Dermis microvascular lymphatic vessel endothelial cell (primary cell): ENCODE measurements around the gene MYO18B. TPM values are rescaled to one million over a fixed set of nuclear protein-coding genes. Genes with fewer than 3 reads are reported as not detected.

Experiments
- DNase-seq, 2 donors: peaks; one replicate each; pipeline versions ENCODE4 v3.0.0 to v3.0.0-alpha.2; 2010; ENCODE audit warnings: low read depth in 2 of 2
- total RNA-seq: library from RNA; depleted of rRNA; stranded (reverse); fragments of >200 nt; gene quantifications from 2 replicates; pipeline ENCODE4 v1.2.1, GENCODE V29; 2014

The MYO18B gene
- total RNA-seq, 1 donor from 2014 or later: under 0.01 TPM

- no peak for DNase-seq
These were observed 303.1 kb downstream of the MYO18B start for GRCh38 chr22:26045051-26045450.

DNA sequence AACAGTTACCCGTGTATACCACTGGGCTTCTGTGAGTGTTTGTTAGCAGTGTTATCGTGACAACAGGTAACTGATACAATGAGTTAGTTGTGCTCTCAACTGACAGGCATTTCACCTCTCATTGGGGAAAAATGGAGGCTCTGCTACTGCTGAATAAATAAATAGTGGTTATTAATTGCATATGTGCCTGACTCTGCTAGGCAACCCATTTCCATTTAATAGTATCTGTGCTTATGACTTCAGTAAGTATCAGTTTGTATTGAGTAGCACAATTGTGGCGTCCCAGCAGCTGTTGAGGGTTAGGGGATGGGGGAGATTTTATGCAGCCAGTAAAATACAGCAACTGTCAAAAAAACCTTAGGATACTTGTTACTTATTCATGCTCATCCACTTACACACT lies 303.9 kb downstream of the MYO18B start:
- DNase-seq: no peak

DNA sequence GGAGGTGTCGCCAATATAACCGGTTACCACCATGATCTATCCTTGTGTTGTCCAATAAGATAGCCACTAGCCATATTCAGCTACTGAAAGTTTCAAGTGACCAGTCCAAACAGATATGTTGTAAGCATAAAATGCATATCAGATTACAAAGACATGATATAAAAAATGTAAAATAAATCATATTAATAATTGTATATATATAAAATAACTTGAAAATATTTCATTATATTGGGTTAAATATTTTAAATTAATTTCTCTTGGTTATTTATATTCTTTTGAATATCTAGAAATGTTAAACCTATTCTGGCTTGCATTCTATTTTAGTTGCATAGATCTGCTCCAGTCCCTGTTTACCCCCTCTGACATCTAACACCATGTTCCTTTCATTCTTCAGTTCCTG lies 305.5 kb downstream of the MYO18B start:
- DNase-seq: no peak

- no peak for DNase-seq
These were observed 305.9 kb downstream of the MYO18B start for GRCh38 chr22:26047920-26048319.

- DNase-seq: no peak
These were observed 308.1 kb downstream of the MYO18B start for GRCh38 chr22:26050079-26050478.

DNA sequence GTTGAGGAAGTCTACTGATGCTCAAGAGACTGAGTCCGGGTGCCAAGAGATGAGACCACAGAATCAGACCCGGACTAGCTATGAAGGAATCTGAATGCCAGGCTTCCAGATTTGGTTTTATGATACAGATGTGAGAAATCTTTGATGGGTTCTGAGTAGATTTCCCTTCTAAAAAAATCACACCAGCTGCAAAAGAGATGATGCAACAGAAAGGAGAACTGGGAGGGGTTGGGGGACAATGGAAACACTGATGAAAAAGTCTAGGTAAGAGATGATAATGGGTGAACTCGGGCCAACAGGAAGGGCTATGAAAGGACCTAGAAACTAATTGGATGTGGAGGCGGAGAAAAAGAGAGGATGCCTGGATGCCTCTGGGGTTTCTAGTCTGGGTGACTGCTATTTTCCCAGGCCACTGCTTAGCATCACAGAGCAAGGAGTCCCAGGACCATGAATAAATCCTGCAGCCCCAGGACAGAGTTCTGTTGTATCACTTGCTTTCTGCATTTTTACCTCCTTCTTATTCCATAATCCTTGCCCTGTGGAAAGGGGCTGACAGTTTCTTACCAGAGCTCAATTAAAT lies 311.8 kb downstream of the MYO18B start:
- DNase-seq: no peak

- DNase-seq: no peak
These were observed 313.0 kb downstream of the MYO18B start for GRCh38 chr22:26054841-26055605.

DNA sequence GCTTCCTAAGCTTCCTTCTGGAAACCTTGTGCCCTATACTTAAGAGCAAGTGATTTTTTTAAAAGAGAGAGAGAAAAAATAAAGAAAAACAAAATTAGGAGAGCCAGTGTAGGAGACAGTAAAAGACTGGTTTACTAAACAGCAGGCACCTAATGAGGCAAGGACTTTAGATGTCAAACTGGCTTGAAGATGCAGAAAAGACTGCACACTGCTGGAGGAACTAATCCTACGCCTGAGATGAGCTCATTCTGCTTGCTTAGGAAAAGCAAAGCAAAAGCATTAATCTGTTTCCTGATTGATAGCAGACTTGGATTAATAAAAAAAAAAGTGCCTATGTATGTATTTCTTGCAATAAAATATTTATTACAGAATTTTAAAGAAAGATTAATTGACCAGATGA lies 313.7 kb downstream of the MYO18B start:
- DNase-seq: no peak

GRCh38 chr22:26056455-26057200 lies 314.6 kb downstream of the MYO18B start:
- no peak for DNase-seq

DNA sequence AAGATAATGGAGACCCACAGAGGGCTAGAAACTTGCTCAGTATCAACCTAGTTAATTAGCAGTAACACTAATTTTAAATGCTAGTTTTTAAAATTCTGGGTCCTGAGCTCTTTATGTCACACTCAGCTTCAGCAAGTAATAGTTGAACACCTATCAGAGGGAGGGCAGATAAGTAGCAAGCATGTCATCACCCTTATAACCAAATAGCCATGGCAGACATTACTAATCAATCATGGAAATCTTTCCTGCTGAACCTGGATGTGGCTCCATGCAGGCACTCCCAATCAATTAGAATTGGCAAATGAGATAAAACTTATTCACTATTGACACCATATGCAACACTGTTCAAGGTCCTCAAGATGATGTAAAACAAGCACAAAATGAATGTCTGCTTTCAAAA lies 315.7 kb downstream of the MYO18B start:
- DNase-seq: no peak

DNA sequence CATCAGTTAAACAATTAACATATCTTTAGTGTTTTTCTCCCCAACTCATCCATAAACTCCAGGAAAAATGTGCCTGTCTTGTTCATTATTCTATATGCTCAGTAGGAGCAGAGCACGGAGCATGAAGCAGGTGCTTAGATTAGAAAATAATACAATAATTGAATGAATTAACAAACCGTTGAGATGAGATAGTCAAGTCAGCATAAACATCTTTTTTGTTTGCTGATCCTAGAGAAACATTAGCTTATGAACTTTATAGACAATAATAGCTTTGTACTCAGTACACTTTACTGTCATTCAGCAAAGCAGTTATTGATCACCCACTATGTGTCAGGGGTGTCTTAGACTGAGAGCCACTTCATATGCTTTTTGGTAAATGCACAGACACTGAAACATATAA lies 322.1 kb downstream of the MYO18B start:
- DNase-seq: no peak

DNA sequence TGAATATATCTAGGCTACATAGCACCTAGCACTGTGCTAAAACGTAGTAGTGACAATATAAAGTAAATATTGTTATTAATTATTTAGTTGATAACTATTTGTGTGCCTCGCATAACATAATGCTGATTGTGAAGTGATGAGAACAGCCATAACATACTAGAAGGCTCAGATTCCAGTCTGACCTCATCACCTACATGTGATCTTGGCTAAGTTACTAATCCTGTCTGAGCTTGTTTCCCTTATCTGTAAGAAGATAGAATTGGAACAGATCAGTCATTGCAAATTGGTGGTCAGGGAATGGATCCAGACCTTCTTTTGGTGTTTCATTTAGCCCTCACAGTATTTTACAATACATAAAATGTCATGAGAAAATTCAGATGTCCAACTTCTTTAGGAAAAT lies 323.9 kb downstream of the MYO18B start:
- no peak for DNase-seq

DNA sequence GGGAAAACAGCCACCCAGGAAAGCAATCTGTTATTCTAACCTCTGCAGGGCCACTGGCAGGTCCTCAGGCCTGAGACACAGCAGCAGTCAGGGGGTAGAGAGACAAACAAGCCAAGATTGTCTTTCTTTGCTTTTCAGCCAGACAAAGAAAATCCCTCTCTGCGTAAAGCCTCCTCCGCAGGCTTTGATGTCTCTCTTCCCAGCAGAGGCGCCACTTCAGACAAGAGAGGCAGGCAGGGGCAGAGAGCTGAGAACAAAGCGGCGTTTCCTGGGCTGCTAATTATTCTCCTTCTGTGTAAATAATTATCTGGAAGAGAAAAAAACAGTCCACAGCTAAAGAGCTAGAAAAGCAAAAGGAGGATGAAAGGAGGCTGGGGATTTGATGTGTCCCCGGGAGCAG lies 324.5 kb downstream of the MYO18B start:
- no peak for DNase-seq

- DNase-seq: no peak
These were observed 326.6 kb downstream of the MYO18B start for GRCh38 chr22:26068571-26068970.

DNA sequence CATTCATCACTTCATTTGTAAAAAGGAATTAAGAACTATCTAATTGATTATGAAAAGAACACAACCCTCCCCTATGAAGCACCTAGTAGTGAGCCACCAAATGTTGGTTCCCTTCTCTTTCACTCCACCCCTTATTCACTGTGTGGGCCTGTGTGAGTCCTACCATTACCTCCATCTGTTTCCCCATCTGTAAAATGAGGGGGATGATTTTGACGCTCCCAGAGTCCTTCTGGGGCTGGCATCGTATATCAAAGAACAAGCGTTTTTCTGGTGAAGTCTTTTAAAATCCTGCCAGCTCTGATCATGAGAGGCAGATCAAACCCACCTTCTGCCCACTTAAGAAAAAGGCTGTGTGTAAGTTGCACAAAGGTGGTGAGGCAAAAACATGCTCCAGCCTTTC lies 330.6 kb downstream of the MYO18B start:
- no peak for DNase-seq

- DNase-seq: no peak
These were observed 333.3 kb downstream of the MYO18B start for GRCh38 chr22:26075251-26075650.

GRCh38 chr22:26079009-26079408 lies 337.0 kb downstream of the MYO18B start:
- no peak for DNase-seq

Other genes with a start within 250 kb of the MYO18B start
- gene GRK3, start 177.5 kb upstream of the MYO18B start, total RNA-seq: 0.25 and 0.26 TPM in 2 replicates